H9 (cell line): ENCODE data around the gene CADPS. TPM values are rescaled to one million over a fixed set of nuclear protein-coding genes. Genes with fewer than 3 reads are reported as not detected.

ENCODE experiments used
- DNase-seq: peaks from one replicate; pipeline ENCODE4 v3.0.0-alpha.2; 2017
- H2AFZ ChIP-seq: one replicate; pipeline ENCODE4 v1.6.1; 2013; ENCODE audit warnings: mild to moderate bottlenecking, low read length, control low read depth, moderate library complexity
- H2AK5ac ChIP-seq: 2 replicates; pipeline ENCODE4 v1.6.1; 2013; ENCODE audit warnings: low read length, control low read depth, mixed read lengths; ENCODE audit not compliant: insufficient read length
- H2BK120ac ChIP-seq: one replicate; pipeline ENCODE4 v1.6.1; 2013; ENCODE audit warnings: low read depth, mild to moderate bottlenecking, low read length, control low read depth, inconsistent platforms; ENCODE audit not compliant: poor library complexity, severe bottlenecking
- H2BK12ac ChIP-seq: 2 replicates; pipeline ENCODE4 v1.6.1; 2013; ENCODE audit warnings: low read length, control low read depth, mixed read lengths, low read depth; ENCODE audit not compliant: insufficient read length
- H2BK15ac ChIP-seq: 2 replicates; pipeline ENCODE4 v1.6.1; 2013; ENCODE audit warnings: low read depth, low read length, control low read depth
- H2BK20ac ChIP-seq: one replicate; pipeline ENCODE4 v1.6.1; 2013; ENCODE audit warnings: low read depth, mild to moderate bottlenecking, low read length, control low read depth, inconsistent platforms; ENCODE audit not compliant: poor library complexity, severe bottlenecking
- H2BK5ac ChIP-seq: 2 replicates; pipeline ENCODE4 v1.6.1; 2013; ENCODE audit warnings: low read length, control low read depth, mixed read lengths; ENCODE audit not compliant: insufficient read length
- H3K14ac ChIP-seq: 2 replicates; pipeline ENCODE4 v1.6.1; 2013; ENCODE audit warnings: low read length, control low read depth; ENCODE audit not compliant: insufficient read depth
- H3K18ac ChIP-seq: 2 replicates; pipeline ENCODE4 v1.6.1; 2013; ENCODE audit warnings: low read depth, mild to moderate bottlenecking, mixed read lengths, low read length, control low read depth; ENCODE audit not compliant: insufficient read length
- H3K23ac ChIP-seq: 2 replicates; pipeline ENCODE4 v1.6.1; 2013; ENCODE audit warnings: low read length, control low read depth, mixed read lengths, low read depth; ENCODE audit not compliant: insufficient read length
- H3K23me2 ChIP-seq: 2 replicates; pipeline ENCODE4 v1.6.1; 2013; ENCODE audit warnings: low read depth, mild to moderate bottlenecking, mixed read lengths, low read length, control low read depth; ENCODE audit not compliant: insufficient read length, poor library complexity, severe bottlenecking
- H3K27ac ChIP-seq: 2 replicates; pipeline ENCODE4 v1.5.1; 2013; ENCODE audit warnings: low read length, control low read depth, mixed read lengths, low read depth; ENCODE audit not compliant: insufficient read length
- H3K27me3 ChIP-seq: 2 replicates; pipeline ENCODE4 v1.6.1; 2013; ENCODE audit warnings: low read length, control low read depth, inconsistent platforms; ENCODE audit not compliant: insufficient read depth
- H3K4ac ChIP-seq: 2 replicates; pipeline ENCODE4 v1.6.1; 2013; ENCODE audit warnings: low read depth, mild to moderate bottlenecking, control low read depth, inconsistent platforms, low read length, moderate library complexity
- H3K4me1 ChIP-seq: 2 replicates; pipeline ENCODE4 v1.6.1; 2013; ENCODE audit warnings: low read length, control low read depth, inconsistent platforms; ENCODE audit not compliant: insufficient read depth
- H3K4me2 ChIP-seq: 2 replicates; pipeline ENCODE4 v1.6.1; 2013; ENCODE audit warnings: low read length, control low read depth, mixed read lengths; ENCODE audit not compliant: insufficient read length, insufficient read depth
- H3K56ac ChIP-seq: 2 replicates; pipeline ENCODE4 v1.6.1; 2013; ENCODE audit warnings: low read depth, mild to moderate bottlenecking, mixed read lengths, low read length, control low read depth; ENCODE audit not compliant: insufficient read length
- H3K79me1 ChIP-seq: 2 replicates; pipeline ENCODE4 v1.6.1; 2013; ENCODE audit warnings: low read depth, mild to moderate bottlenecking, moderate library complexity, low read length, control low read depth, inconsistent platforms; ENCODE audit not compliant: insufficient read depth, poor library complexity, severe bottlenecking
- H3K79me2 ChIP-seq: 2 replicates; pipeline ENCODE4 v1.6.1; 2013; ENCODE audit warnings: low read length, control low read depth, inconsistent platforms; ENCODE audit not compliant: insufficient read depth
- H3K9ac ChIP-seq: 2 replicates; pipeline ENCODE4 v1.6.1; 2013; ENCODE audit warnings: low read length, control low read depth, mixed read lengths; ENCODE audit not compliant: insufficient read length; ENCODE audit errors: extremely low read depth
- H3K9me3 ChIP-seq: one replicate; pipeline ENCODE4 v1.6.1; 2013; ENCODE audit warnings: low read depth, low read length, inconsistent platforms; ENCODE audit not compliant: control insufficient read depth
- H3T11ph ChIP-seq: one replicate; pipeline ENCODE4 v1.6.1; 2013; ENCODE audit warnings: mild to moderate bottlenecking, low read length, control low read depth, inconsistent platforms
- H4K20me1 ChIP-seq: one replicate; pipeline ENCODE4 v1.6.1; 2013; ENCODE audit not compliant: control insufficient read depth, insufficient read length, insufficient read depth
- H4K5ac ChIP-seq: 2 replicates; pipeline ENCODE4 v1.6.1; 2013; ENCODE audit warnings: low read depth, mild to moderate bottlenecking, mixed read lengths, low read length, control low read depth; ENCODE audit not compliant: insufficient read length
- H4K8ac ChIP-seq: replicated peaks from 2 replicates; pipeline ENCODE4 v1.6.1; 2013; ENCODE audit warnings: low read length, control low read depth, mixed read lengths, low read depth; ENCODE audit not compliant: insufficient read length
- H4K91ac ChIP-seq: 2 replicates; pipeline ENCODE4 v1.6.1; 2013; ENCODE audit warnings: low read depth, mild to moderate bottlenecking, moderate library complexity, mixed read lengths, low read length, control low read depth; ENCODE audit not compliant: insufficient read length
- H3K27ac Mint-ChIP-seq, 3 experiments: 2 replicates in 2 of 3; 3 replicates in 1 of 3; pipeline ENCODE4 v1.8.0; 2020 to 2021; ENCODE audit warnings: mixed read lengths in 3 of 3, mild to moderate bottlenecking in 1 of 3, moderate library complexity in 1 of 3
- H3K27me3 Mint-ChIP-seq: 2 replicates; pipeline ENCODE4 v1.8.0; 2021; ENCODE audit warnings: low read depth, mild to moderate bottlenecking, moderate library complexity, mixed read lengths
- H3K36me3 Mint-ChIP-seq, 3 experiments: 2 replicates in 2 of 3; 3 replicates in 1 of 3; pipeline ENCODE4 v1.8.0; 2020 to 2021; ENCODE audit warnings: low read depth in 3 of 3, mixed read lengths in 3 of 3; ENCODE audit not compliant: insufficient read depth in 1 of 3
- H3K4me1 Mint-ChIP-seq, 2 experiments: 2 replicates each; pipeline ENCODE4 v1.8.0; 2020; ENCODE audit warnings: mixed read lengths in 2 of 2
- H3K4me3 Mint-ChIP-seq, 2 experiments: 2 replicates in 1 of 2; 3 replicates in 1 of 2; pipeline ENCODE4 v1.8.0; 2020 to 2021; ENCODE audit warnings: mild to moderate bottlenecking in 2 of 2, mixed read lengths in 2 of 2, moderate library complexity in 1 of 2
- H3K9me3 Mint-ChIP-seq, 2 experiments: 2 replicates in 1 of 2; 3 replicates in 1 of 2; pipeline ENCODE4 v1.8.0; 2020; ENCODE audit warnings: mild to moderate bottlenecking in 2 of 2, mixed read lengths in 2 of 2, moderate library complexity in 1 of 2
- WGBS: extraction: QIAGEN DNeasy Blood & Tissue Kit; methylation state at CpG from one replicate; pipeline ENCODE4 v1.1.7; 2013; ENCODE audit warnings: missing lambda C conversion rate, low lambda C conversion rate, mixed read lengths; ENCODE audit not compliant: insufficient read length; ENCODE audit errors: extremely low coverage; 5-methylcytosine and 5-hydroxymethylcytosine counted together
- total RNA-seq: library from RNA; stranded (reverse); gene quantifications from 2 replicates; pipeline ENCODE4 v1.2.1, GENCODE V29; 2021
- TF ChIP-seq, protein P1 (sequence below): fragments of 200-600 bp; sonication (generic); conservative IDR thresholded peaks from 3 replicates; pipeline ENCODE4 v1.8.0; 2021; ENCODE audit warnings: antibody characterized with exemption, mild to moderate bottlenecking

The CADPS gene
- total RNA-seq, 1 experiment from 2014 or later = 6.6 TPM

- no peak overlapping the region for H3K4me3 Mint-ChIP-seq
- Histone ChIP-seq H3K4me1 (no peaks in the 10 kb centered on the region), H3K23me2 (no peaks in the 10 kb centered on the region)
These were observed 273.0 kb downstream of the CADPS start for GRCh38 chr3:62602129-62602770.

More at GRCh38 chr3:62602129-62602770, 273.0 kb downstream of the CADPS start:
- Histone ChIP-seq H2BK15ac (no peak overlapping the region), H3K27me3 (no peaks in the 10 kb centered on the region), H3K9me3 (no peaks in the 10 kb centered on the region), H2BK12ac (no peak overlapping the region), H4K5ac (no peak overlapping the region), H3K27ac (no peak overlapping the region), H4K8ac (no peak overlapping the region), H3K23ac (no peak overlapping the region), H3K56ac (no peak overlapping the region), H3K14ac (no peak overlapping the region), H2BK20ac (no peak overlapping the region), H3K4ac (no peak overlapping the region), H4K91ac (no peak overlapping the region), H3K4me2 (no peak overlapping the region), H2BK5ac (no peak overlapping the region), H3T11ph (no peak overlapping the region), H2AFZ (no peak overlapping the region), H2BK120ac (no peak overlapping the region), H3K18ac (no peak overlapping the region), H3K79me2 (no peaks in the 10 kb centered on the region), H4K20me1 (no peaks in the 10 kb centered on the region), H3K79me1 (no peaks in the 10 kb centered on the region), H2AK5ac (no peak overlapping the region), H3K9ac (no peak overlapping the region)
- no peaks in the 10 kb centered on the region for H3K9me3 Mint-ChIP-seq
- no peak overlapping the region for H3K27ac Mint-ChIP-seq
- peaks cover 3 to 7% of the 10 kb centered on the region in 2 experiments; a peak in 3 of 4 replicates for H3K4me1 Mint-ChIP-seq
- DNase-seq = no peak
- TF ChIP-seq, protein P1, sequence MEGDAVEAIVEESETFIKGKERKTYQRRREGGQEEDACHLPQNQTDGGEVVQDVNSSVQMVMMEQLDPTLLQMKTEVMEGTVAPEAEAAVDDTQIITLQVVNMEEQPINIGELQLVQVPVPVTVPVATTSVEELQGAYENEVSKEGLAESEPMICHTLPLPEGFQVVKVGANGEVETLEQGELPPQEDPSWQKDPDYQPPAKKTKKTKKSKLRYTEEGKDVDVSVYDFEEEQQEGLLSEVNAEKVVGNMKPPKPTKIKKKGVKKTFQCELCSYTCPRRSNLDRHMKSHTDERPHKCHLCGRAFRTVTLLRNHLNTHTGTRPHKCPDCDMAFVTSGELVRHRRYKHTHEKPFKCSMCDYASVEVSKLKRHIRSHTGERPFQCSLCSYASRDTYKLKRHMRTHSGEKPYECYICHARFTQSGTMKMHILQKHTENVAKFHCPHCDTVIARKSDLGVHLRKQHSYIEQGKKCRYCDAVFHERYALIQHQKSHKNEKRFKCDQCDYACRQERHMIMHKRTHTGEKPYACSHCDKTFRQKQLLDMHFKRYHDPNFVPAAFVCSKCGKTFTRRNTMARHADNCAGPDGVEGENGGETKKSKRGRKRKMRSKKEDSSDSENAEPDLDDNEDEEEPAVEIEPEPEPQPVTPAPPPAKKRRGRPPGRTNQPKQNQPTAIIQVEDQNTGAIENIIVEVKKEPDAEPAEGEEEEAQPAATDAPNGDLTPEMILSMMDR = no peak
- WGBS = no CpG with 5 or more reads among the region's 10 CpGs
- no peaks in the 10 kb centered on the region for H3K36me3 Mint-ChIP-seq
- H3K27me3 Mint-ChIP-seq = peaks cover 2% of the 10 kb centered on the region; the same call in 1 of the 2 replicates
